LNCaP clone FGC (cell line): ENCODE results near the gene ATRIP.
A peak's percentile ranks its signal among the peaks of the same experiment; 100 is the strongest.

Source experiments
- DNase-seq: peaks from one replicate; pipeline ENCODE4 v3.0.0-alpha.2; 2011; ENCODE audit warnings: low read depth
- H3K4me3 ChIP-seq: 2 replicates; pipeline ENCODE4 v1.5.1; 2011; ENCODE audit warnings: mild to moderate bottlenecking, low read depth, low read length, control low read depth
- TF ChIP-seq, protein P1 (sequence below): IDR thresholded peaks from 2 replicates; pipeline ENCODE4 v1.5.1; 2012; ENCODE audit warnings: mild to moderate bottlenecking; ENCODE audit not compliant: control insufficient read depth, insufficient read depth; ENCODE audit errors: extremely low read depth

The ATRIP gene

DNA sequence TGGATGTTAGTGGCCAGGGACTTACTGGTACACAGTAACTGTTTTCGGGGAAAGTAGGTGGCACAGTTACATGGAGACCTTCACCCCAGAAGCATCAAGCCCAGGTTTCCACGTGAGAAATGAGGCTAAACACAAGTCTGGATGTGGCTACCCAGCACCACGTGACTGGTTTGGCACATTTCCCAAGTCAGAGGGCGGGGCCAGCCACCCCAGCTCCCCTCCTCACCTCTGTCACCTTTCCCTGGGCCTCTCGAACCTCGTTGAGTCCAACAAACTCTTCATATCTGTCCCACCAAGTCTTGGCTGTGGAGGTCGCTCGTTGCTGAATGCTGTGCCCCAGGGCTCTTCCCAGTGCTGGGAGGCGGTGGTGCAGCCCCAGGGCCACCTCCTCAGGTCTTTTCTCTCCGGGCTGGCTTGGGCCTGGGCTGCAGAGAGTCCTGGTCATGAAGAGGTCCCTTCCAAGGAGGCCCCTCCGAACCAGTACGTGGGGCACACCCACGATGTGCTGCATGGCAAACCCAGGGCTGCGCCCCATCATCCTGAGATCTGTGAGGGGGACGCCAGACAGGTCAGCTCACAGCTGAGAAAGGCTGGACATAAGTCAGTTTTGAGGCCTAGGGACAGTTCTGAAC, 11.8 kb upstream of the ATRIP start:
- TF ChIP-seq, protein P1, sequence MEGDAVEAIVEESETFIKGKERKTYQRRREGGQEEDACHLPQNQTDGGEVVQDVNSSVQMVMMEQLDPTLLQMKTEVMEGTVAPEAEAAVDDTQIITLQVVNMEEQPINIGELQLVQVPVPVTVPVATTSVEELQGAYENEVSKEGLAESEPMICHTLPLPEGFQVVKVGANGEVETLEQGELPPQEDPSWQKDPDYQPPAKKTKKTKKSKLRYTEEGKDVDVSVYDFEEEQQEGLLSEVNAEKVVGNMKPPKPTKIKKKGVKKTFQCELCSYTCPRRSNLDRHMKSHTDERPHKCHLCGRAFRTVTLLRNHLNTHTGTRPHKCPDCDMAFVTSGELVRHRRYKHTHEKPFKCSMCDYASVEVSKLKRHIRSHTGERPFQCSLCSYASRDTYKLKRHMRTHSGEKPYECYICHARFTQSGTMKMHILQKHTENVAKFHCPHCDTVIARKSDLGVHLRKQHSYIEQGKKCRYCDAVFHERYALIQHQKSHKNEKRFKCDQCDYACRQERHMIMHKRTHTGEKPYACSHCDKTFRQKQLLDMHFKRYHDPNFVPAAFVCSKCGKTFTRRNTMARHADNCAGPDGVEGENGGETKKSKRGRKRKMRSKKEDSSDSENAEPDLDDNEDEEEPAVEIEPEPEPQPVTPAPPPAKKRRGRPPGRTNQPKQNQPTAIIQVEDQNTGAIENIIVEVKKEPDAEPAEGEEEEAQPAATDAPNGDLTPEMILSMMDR: no peak
- no peak overlapping the region for H3K4me3 ChIP-seq
- no peak for DNase-seq

- H3K4me3 ChIP-seq: no peak overlapping the region
- DNase-seq: no peak
- TF ChIP-seq, protein P1: no peak
Measured at GRCh38 chr3:48435223-48435595, 11.3 kb upstream of the ATRIP start.

GRCh38 chr3:48435774-48436476, 10.6 kb upstream of the ATRIP start:
- H3K4me3 ChIP-seq: no peak overlapping the region
- TF ChIP-seq, protein P1: peak; percentile 100
- DNase-seq: peak; percentile 40

GRCh38 chr3:48436477-48436787, 10.1 kb upstream of the ATRIP start:
- no peak overlapping the region for H3K4me3 ChIP-seq
- TF ChIP-seq, protein P1: no peak

GRCh38 chr3:48436855-48437254, 9.7 kb upstream of the ATRIP start:
- DNase-seq: no peak
- TF ChIP-seq, protein P1: no peak

More at GRCh38 chr3:48436477-48436787, 10.1 kb upstream of the ATRIP start:
- DNase-seq: no peak

GRCh38 chr3:48437812-48438211, 8.7 kb upstream of the ATRIP start:
- DNase-seq: no peak
- TF ChIP-seq, protein P1: no peak
- H3K4me3 ChIP-seq: no peak overlapping the region

More at GRCh38 chr3:48436855-48437254, 9.7 kb upstream of the ATRIP start:
- H3K4me3 ChIP-seq: no peak overlapping the region
